Pancreas (tissue), 10 donors: ENCODE results near the gene SCLY. TPM values are rescaled to one million over a fixed set of nuclear protein-coding genes. Genes with fewer than 3 reads are reported as not detected.

ENCODE experiments used
- ATAC-seq, 4 donors: fragments of 200-7000 bp; cut with Tn5 transposase; one replicate each; pipeline versions ENCODE4 v1.8.0 to v1.9.1; 2020; ENCODE audit warnings: mild to moderate bottlenecking in 4 of 4, moderate library complexity in 4 of 4
- DNase-seq, 6 donors: peaks; one replicate each; pipeline ENCODE4 v3.0.0-alpha.2; 2020
- FAIRE-seq: peaks from 2 replicates; lab custom pipeline; 2012; peaks lifted over from hg19 to GRCh38; lab: Jason Lieb, UNC
- H3K27ac ChIP-seq, 4 donors: fragments of 200-600 bp; sonication (generic); 1 replicate in 3 of 4; 2 replicates in 1 of 4; pipeline versions ENCODE4 v1.5.0 to v1.8.0; 2020
- H3K27me3 ChIP-seq, 4 donors: fragments of 200-600 bp; one replicate each; pipeline ENCODE4 v1.8.0; 2021
- H3K36me3 ChIP-seq, 3 donors: fragments of 200-600 bp; sonication (generic) in 1 of 3; one replicate each; pipeline versions ENCODE4 v1.5.0 to v1.8.0; 2020 to 2021
- H3K4me1 ChIP-seq, 3 donors: fragments of 200-600 bp; one replicate each; pipeline ENCODE4 v1.8.0; 2021
- H3K4me3 ChIP-seq, 4 donors: fragments of 200-600 bp; sonication (generic) in 2 of 4; one replicate each; pipeline versions ENCODE4 v1.5.0 to v1.8.0; 2020 to 2021
- H3K9me3 ChIP-seq, 4 donors: fragments of 200-600 bp; one replicate each; pipeline ENCODE4 v1.8.0; 2021
- CTCF ChIP-seq, 4 donors: fragments of 200-600 bp; sonication (generic) in 3 of 4; IDR thresholded peaks; one replicate each; pipeline versions ENCODE4 v1.5.0 to v1.8.0; 2021; ENCODE audit warnings: antibody characterized with exemption in 4 of 4
- WGBS, 2 donors: extraction: QIAGEN DNeasy Blood & Tissue Kit; methylation state at CpG; one replicate each; pipeline ENCODE4 v1.1.7; 2013; 5-methylcytosine and 5-hydroxymethylcytosine counted together
- intact Hi-C, 3 donors: fragments of 100-400 bp; cut with DNase I; formaldehyde crosslinking; loops; one replicate each; pipeline versions ENCODE4 v1.11.1 to v1.14.2; 2022
- polyA plus RNA-seq, 2 donors: library from polyadenylated mRNA; stranded (reverse); fragments of 200-250 nt; gene quantifications; one replicate each; pipeline ENCODE4 v1.2.3, GENCODE V29; 2013
- total RNA-seq, 6 donors: library from RNA; stranded (reverse); fragmentation: NEBNext Ultra II Directional in 4 of 6; extraction: Animal tissue kit (Norgen Biotek cat#: 25700) in 4 of 6; gene quantifications; one replicate each; pipeline versions ENCODE4 v1.2.1 to v1.2.4, GENCODE V29; 2021 to 2023
- donor health status: healthy with polysubstance abuse.
- donor health status: DM: no; HTN: no; CAD: no; lungs with moderate emphysema.
- donor health status: DM: no; HTN: no; CAD: no.
- donor health status: control.
- donor health status: control.
- donor health status: Bipolar disorder and iron deficiency.
- donor health status: DM: yes; HTN: yes; CAD: no.
- donor health status: DM: no; HTN: no; CAD: no.
- donor health status: DM: no; HTN: no; CAD: no.
- donor health status: DM: yes; HTN: yes; CAD: no.

The SCLY gene
- total and polyA plus RNA-seq, 8 donors, result 13.8 to 33.5 (median 22.3) TPM

- H3K27ac ChIP-seq, result no peak overlapping the region
- intact Hi-C loops, result no loop called here
- no peak for ATAC-seq
- H3K36me3 ChIP-seq, result no peaks in the 10 kb centered on the region
- H3K4me3 ChIP-seq, result no peak overlapping the region
- TF ChIP-seq CTCF (IDR thresholded peaks at IDR 0.05), result no peak
- no peaks in the 10 kb centered on the region for H3K9me3 ChIP-seq
- 80% methylated on average over 14 of the region's 14 CpGs for WGBS, 2 donors
- DNase-seq, result peak in 2 of 6 donors; percentile 36 to 48
- no peaks in the 10 kb centered on the region for H3K27me3 ChIP-seq
- FAIRE-seq, result no peak
- H3K4me1 ChIP-seq, result no peaks in the 10 kb centered on the region
Observed at GRCh38 chr2:238133499-238134392, 72.9 kb downstream of the SCLY start.

GRCh38 chr2:238134393-238134785 is 73.6 kb downstream of the SCLY start:
- no peaks in the 10 kb centered on the region for H3K9me3 ChIP-seq
- H3K27me3 ChIP-seq, result no peaks in the 10 kb centered on the region
- FAIRE-seq (no peak), DNase-seq (peak in 1 of 6 donors; percentile 52), ATAC-seq (no peak)
- WGBS, 2 donors, result 91 to 93% methylated on average over 11 of the region's 11 CpGs
- intact Hi-C loops, result no loop called here
- H3K27ac ChIP-seq, result no peak overlapping the region
- no peaks in the 10 kb centered on the region for H3K36me3 ChIP-seq
- no peak for TF ChIP-seq CTCF (IDR thresholded peaks at IDR 0.05)
- H3K4me3 ChIP-seq, result no peak overlapping the region
- H3K4me1 ChIP-seq, result no peaks in the 10 kb centered on the region

- FAIRE-seq, result no peak
- intact Hi-C loops, result no loop called here
- Histone ChIP-seq H3K4me1 (no peaks in the 10 kb centered on the region), H3K36me3 (no peaks in the 10 kb centered on the region), H3K27me3 (no peaks in the 10 kb centered on the region), H3K27ac (no peak overlapping the region), H3K4me3 (no peak overlapping the region), H3K9me3 (no peaks in the 10 kb centered on the region)
- no peak for TF ChIP-seq CTCF (IDR thresholded peaks at IDR 0.05)
- DNase-seq, result peak in 1 of 6 donors; percentile 15
- WGBS, 2 donors, result 83 to 84% methylated on average over 15 of the region's 15 CpGs
- no peak for ATAC-seq
Observed at GRCh38 chr2:238135601-238136150, 74.9 kb downstream of the SCLY start.

GRCh38 chr2:238136820-238137537 is 76.2 kb downstream of the SCLY start:
- no peaks in the 10 kb centered on the region for H3K4me1 ChIP-seq

More at GRCh38 chr2:238136820-238137537, 76.2 kb downstream of the SCLY start:
- intact Hi-C loops, result no loop called here
- no peaks in the 10 kb centered on the region for H3K36me3 ChIP-seq
- no peak for TF ChIP-seq CTCF (IDR thresholded peaks at IDR 0.05)
- 76 to 77% methylated on average over 14 of the region's 14 CpGs for WGBS, 2 donors
- no peak overlapping the region for H3K4me3 ChIP-seq
- FAIRE-seq, result no peak
- no peaks in the 10 kb centered on the region for H3K27me3 ChIP-seq
- peak in 4 of 6 donors; percentile 37 to 70 (median 51) for DNase-seq
- ATAC-seq, result peak in 3 of 4 donors; percentile 29 to 47 (median 44)
- no peaks in the 10 kb centered on the region for H3K9me3 ChIP-seq
- no peak overlapping the region for H3K27ac ChIP-seq
